ENCODE results near the gene STUB1. TPM values are rescaled to one million over a fixed set of nuclear protein-coding genes. Genes with fewer than 3 reads are reported as not detected.
A peak's percentile ranks its signal among the peaks of the same experiment; 100 is the strongest.

STUB1 gene
- total RNA-seq, 1 donor from 2014 or later: 98.9 TPM

GRCh38 chr16:721765-722540, 41.7 kb downstream of the STUB1 start:
- H3K27me3 ChIP-seq: peaks cover 5% of the 10 kb centered on the region
- no peaks in the 10 kb centered on the region for H3K9me3 ChIP-seq
- no peaks in the 10 kb centered on the region for H3K36me3 ChIP-seq
- peak overlapping the region; percentile 84 for H3K27ac ChIP-seq
- TF ChIP-seq CTCF (IDR thresholded peaks at IDR 0.05): no peak
- H3K4me3 ChIP-seq: peak overlapping the region; percentile 85
- no peak for ATAC-seq
- DNase-seq: no peak
- intact Hi-C loops (cut with DNase I): no loop called here
- H3K4me1 ChIP-seq: peaks cover 18% of the 10 kb centered on the region

- intact Hi-C loops (cut with DNase I): no loop called here
- H3K4me3 ChIP-seq: no peak overlapping the region
Measured at GRCh38 chr16:722835-723633, 42.8 kb downstream of the STUB1 start.

GRCh38 chr16:723695-724094, 43.5 kb downstream of the STUB1 start:
- DNase-seq: no peak
- Histone ChIP-seq H3K36me3 (no peaks in the 10 kb centered on the region), H3K27me3 (peaks cover 16% of the 10 kb centered on the region), H3K27ac (no peak overlapping the region), H3K4me3 (no peak overlapping the region), H3K9me3 (no peaks in the 10 kb centered on the region), H3K4me1 (peaks cover 35% of the 10 kb centered on the region)
- intact Hi-C loops (cut with DNase I): no loop called here
- ATAC-seq: no peak
- TF ChIP-seq CTCF (IDR thresholded peaks at IDR 0.05): no peak

More at GRCh38 chr16:722835-723633, 42.8 kb downstream of the STUB1 start:
- Histone ChIP-seq H3K36me3 (no peaks in the 10 kb centered on the region), H3K4me1 (peaks cover 28% of the 10 kb centered on the region), H3K27me3 (peaks cover 15% of the 10 kb centered on the region), H3K27ac (no peak overlapping the region), H3K9me3 (no peaks in the 10 kb centered on the region)
- no peak for TF ChIP-seq CTCF (IDR thresholded peaks at IDR 0.05)
- no peak for ATAC-seq
- DNase-seq: no peak

- Histone ChIP-seq H3K27ac (no peak overlapping the region), H3K36me3 (no peaks in the 10 kb centered on the region), H3K9me3 (no peaks in the 10 kb centered on the region), H3K4me3 (no peak overlapping the region), H3K4me1 (peaks cover 36% of the 10 kb centered on the region), H3K27me3 (peaks cover 16% of the 10 kb centered on the region)
- no peak for TF ChIP-seq CTCF (IDR thresholded peaks at IDR 0.05)
- intact Hi-C loops (cut with DNase I): no loop called here
- no peak for DNase-seq
- ATAC-seq: no peak
Measured at GRCh38 chr16:724188-725040, 44.2 kb downstream of the STUB1 start.

- no peak for TF ChIP-seq CTCF (IDR thresholded peaks at IDR 0.05)
- H3K27ac ChIP-seq: no peak overlapping the region
- no peak for ATAC-seq
- intact Hi-C loops (cut with DNase I): no loop called here
- peaks cover 31% of the 10 kb centered on the region for H3K4me1 ChIP-seq
- peaks cover 16% of the 10 kb centered on the region for H3K27me3 ChIP-seq
- no peaks in the 10 kb centered on the region for H3K36me3 ChIP-seq
- no peak for DNase-seq
- no peaks in the 10 kb centered on the region for H3K9me3 ChIP-seq
- no peak overlapping the region for H3K4me3 ChIP-seq
Measured at GRCh38 chr16:725041-725376, 44.8 kb downstream of the STUB1 start.

All from upper lobe of right lung (tissue), 1 donor.